Ishikawa (cell line): ENCODE data around the gene TIGIT.

ENCODE experiments used
- CEBPB ChIP-seq: IDR thresholded peaks from 2 replicates; pipeline ENCODE4 v1.6.1; 2012
- CREB1 ChIP-seq: IDR thresholded peaks from 2 replicates; pipeline ENCODE4 v1.6.1; 2012; ENCODE audit warnings: low read depth
- EGR1 ChIP-seq: IDR thresholded peaks from 2 replicates; pipeline ENCODE4 v1.6.1; 2012
- EP300 ChIP-seq: IDR thresholded peaks from 2 replicates; pipeline ENCODE4 v1.6.1; 2012; ENCODE audit warnings: borderline replicate concordance
- FOXM1 ChIP-seq: IDR thresholded peaks from 2 replicates; pipeline ENCODE4 v1.6.1; 2012; ENCODE audit warnings: low read depth, borderline replicate concordance
- MAX ChIP-seq: IDR thresholded peaks from 2 replicates; pipeline ENCODE4 v1.6.1; 2012
- NFIC ChIP-seq: IDR thresholded peaks from 2 replicates; pipeline ENCODE4 v1.6.1; 2012
- RAD21 ChIP-seq: IDR thresholded peaks from 2 replicates; pipeline ENCODE4 v1.6.1; 2012; ENCODE audit warnings: low read depth
- REST ChIP-seq: IDR thresholded peaks from 2 replicates; pipeline ENCODE4 v1.6.1; 2012; ENCODE audit warnings: low read depth, mild to moderate bottlenecking
- TAF1 ChIP-seq: IDR thresholded peaks from 2 replicates; pipeline ENCODE4 v1.6.1; 2012; ENCODE audit warnings: low read depth, mild to moderate bottlenecking
- TCF12 ChIP-seq: IDR thresholded peaks from 2 replicates; pipeline ENCODE4 v1.6.1; 2012; ENCODE audit warnings: low read depth
- TEAD4 ChIP-seq: IDR thresholded peaks from 2 replicates; pipeline ENCODE4 v1.6.1; 2012
- USF1 ChIP-seq: IDR thresholded peaks from 2 replicates; pipeline ENCODE4 v1.6.1; 2012
- YY1 ChIP-seq: IDR thresholded peaks from 2 replicates; pipeline ENCODE4 v1.6.1; 2012; ENCODE audit warnings: low read depth
- ZBTB7A ChIP-seq: IDR thresholded peaks from 2 replicates; pipeline ENCODE4 v1.6.1; 2012; ENCODE audit warnings: low read depth

TIGIT gene

GRCh38 chr3:114332342-114333179 lies 38.7 kb downstream of the TIGIT start:
- TF ChIP-seq CREB1 = no peak
- TF ChIP-seq EP300 = no peak
- no peak for TF ChIP-seq TEAD4
- no peak for TF ChIP-seq REST
- no peak for TF ChIP-seq CEBPB
- no peak for TF ChIP-seq USF1
- no peak for TF ChIP-seq NFIC

- TF ChIP-seq ZBTB7A (no peak), FOXM1 (no peak), REST (no peak), TAF1 (no peak)
Observed at GRCh38 chr3:114333180-114333922, 39.5 kb downstream of the TIGIT start.

- TF ChIP-seq EP300 (no peak), FOXM1 (no peak), TAF1 (no peak), CREB1 (no peak), TCF12 (no peak), TEAD4 (no peak), ZBTB7A (no peak), MAX (no peak), EGR1 (no peak), NFIC (no peak), CEBPB (no peak), RAD21 (no peak), REST (no peak), YY1 (no peak)
Observed at GRCh38 chr3:114333923-114334240, 40.1 kb downstream of the TIGIT start.

DNA sequence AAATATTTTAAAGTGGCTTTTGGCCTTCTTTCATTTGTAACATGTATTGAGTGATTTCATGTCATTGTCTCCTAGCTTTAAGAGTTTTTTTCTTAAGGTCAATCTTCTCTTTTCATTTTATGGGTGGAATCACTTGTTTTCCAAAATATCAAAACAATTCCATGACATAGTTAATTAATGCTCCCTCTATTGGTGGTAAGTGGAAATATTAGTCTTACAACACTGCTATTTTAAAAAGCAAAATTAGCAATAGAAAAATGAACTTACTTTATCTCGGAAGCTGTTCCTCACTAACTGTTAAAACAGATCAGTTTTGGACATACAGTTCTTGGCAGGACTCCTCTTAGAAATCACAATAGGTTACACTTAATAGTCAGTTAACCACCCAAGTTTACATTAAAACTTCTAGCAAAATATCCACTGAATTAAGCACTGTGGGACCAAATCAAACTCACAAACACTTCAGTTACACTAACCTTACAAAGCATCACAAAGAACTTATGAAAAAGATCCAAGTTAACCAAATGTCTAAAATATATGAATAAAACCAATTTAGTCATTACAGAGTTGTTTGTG lies 42.4 kb downstream of the TIGIT start:
- TF ChIP-seq YY1 (no peak), TEAD4 (no peak), CEBPB (no peak), FOXM1 (no peak), REST (no peak), USF1 (no peak), NFIC (no peak), MAX (no peak), TCF12 (no peak), RAD21 (no peak), EP300 (no peak), ZBTB7A (no peak), CREB1 (no peak), TAF1 (no peak), EGR1 (no peak)
